Adrenal gland (tissue), 5 donors: Measurements from ENCODE around the gene TMEM185A.
"Not testable (repeated sequence)": the region's sequence is repeated elsewhere in the genome, so short reads cannot be mapped to it uniquely, and the experiment has no call there.

Experiments
- CTCF ChIP-seq, 6 experiments: fragments of 450-650 bp in 4 of 6; fragments of 200-600 bp in 2 of 6; sonication (generic) in 1 of 6; IDR thresholded peaks; 1 replicate in 5 of 6; 2 replicates in 1 of 6; pipeline versions ENCODE4 v1.5.1 to v1.8.0; 2016 to 2021; ENCODE audit warnings: antibody characterized with exemption in 6 of 6, mild to moderate bottlenecking in 2 of 6, moderate library complexity in 1 of 6
- POLR2A ChIP-seq, 2 donors: fragments of 450-650 bp; IDR thresholded peaks; one replicate each; pipeline ENCODE4 v1.6.1; 2017; ENCODE audit warnings: antibody characterized with exemption in 2 of 2, mild to moderate bottlenecking in 2 of 2, moderate library complexity in 1 of 2
- donor health status: DM: no; HTN: no; CAD: no.

DNA sequence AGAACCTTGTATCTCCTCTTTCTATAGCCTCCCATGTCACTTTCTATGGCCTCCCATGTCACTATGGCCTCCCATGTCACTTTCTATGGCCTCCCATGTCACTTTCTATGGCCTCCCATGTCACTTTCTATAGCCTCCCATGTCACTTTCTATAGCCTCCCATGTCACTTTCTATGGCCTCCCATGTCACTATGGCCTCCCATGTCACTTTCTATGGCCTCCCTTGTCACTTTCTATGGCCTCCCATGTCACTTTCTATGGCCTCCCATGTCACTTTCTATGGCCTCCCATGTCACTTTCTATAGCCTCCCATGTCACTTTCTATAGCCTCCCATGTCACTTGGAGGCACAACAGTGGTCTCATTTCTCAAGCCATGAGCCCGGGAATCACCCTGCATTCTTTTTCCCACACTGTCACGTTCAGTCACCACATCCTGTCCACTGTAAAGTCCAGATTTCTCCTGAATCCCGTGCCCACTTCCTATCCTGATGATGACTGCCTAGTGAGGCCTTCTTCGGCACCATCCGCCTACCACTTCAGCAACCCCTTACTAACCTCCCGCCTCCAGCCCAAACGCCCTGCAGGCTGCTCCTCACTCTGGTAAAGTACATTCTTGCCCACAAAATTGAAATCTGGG, 26.2 kb downstream of the TMEM185A start:
- TF ChIP-seq CTCF, POLR2A (IDR thresholded peaks at IDR 0.05): not testable (repeated sequence)
